Smooth muscle cell (in vitro differentiated cells): Measurements from ENCODE around the gene MICA. TPM values are rescaled to one million over a fixed set of nuclear protein-coding genes. Genes with fewer than 3 reads are reported as not detected.

Source experiments
- DNase-seq: peaks from one replicate; lab custom pipeline; 2025; ENCODE audit not compliant: unreplicated experiment; lab: John Stamatoyannopoulos, UW
- H2AFZ ChIP-seq: fragments of 200-600 bp; sonication (generic); 2 replicates; pipeline ENCODE4 v1.6.0; 2016; ENCODE audit warnings: antibody characterized with exemption, low read depth, mild to moderate bottlenecking
- H3F3A ChIP-seq: fragments of 200-600 bp; sonication (generic); 2 replicates; pipeline ENCODE4 v1.6.0; 2017; ENCODE audit warnings: antibody characterized with exemption, low read depth
- H3K27ac ChIP-seq: fragments of 200-600 bp; sonication (generic); 2 replicates; pipeline ENCODE4 v1.5.1; 2016; ENCODE audit warnings: low read depth, mild to moderate bottlenecking
- H3K27me3 ChIP-seq: fragments of 200-600 bp; sonication (generic); 2 replicates; pipeline ENCODE4 v1.6.1; 2016; ENCODE audit warnings: low read depth, mild to moderate bottlenecking
- H3K36me3 ChIP-seq: fragments of 200-600 bp; sonication (generic); 2 replicates; pipeline ENCODE4 v1.5.1; 2016; ENCODE audit warnings: low read depth
- H3K4me1 ChIP-seq: fragments of 200-600 bp; sonication (generic); 2 replicates; pipeline ENCODE4 v1.5.1; 2016; ENCODE audit warnings: low read depth
- H3K4me2 ChIP-seq: fragments of 200-600 bp; sonication (generic); 2 replicates; pipeline ENCODE4 v1.6.0; 2016; ENCODE audit warnings: mild to moderate bottlenecking
- H3K4me3 ChIP-seq: fragments of 200-600 bp; sonication (generic); 2 replicates; pipeline ENCODE4 v1.5.1; 2016; ENCODE audit warnings: mild to moderate bottlenecking
- H3K79me2 ChIP-seq: fragments of 200-600 bp; sonication (generic); 2 replicates; pipeline ENCODE4 v1.6.0; 2016; ENCODE audit warnings: low read depth, mild to moderate bottlenecking
- H3K9ac ChIP-seq: fragments of 200-600 bp; sonication (generic); 2 replicates; pipeline ENCODE4 v1.6.0; 2016; ENCODE audit warnings: low read depth
- H3K9me3 ChIP-seq: fragments of 200-600 bp; sonication (generic); replicated peaks from 2 replicates; pipeline ENCODE4 v1.5.1; 2016; ENCODE audit warnings: low read depth
- H4K20me1 ChIP-seq: fragments of 200-600 bp; sonication (generic); 2 replicates; pipeline ENCODE4 v1.6.0; 2016; ENCODE audit warnings: low read depth
- WGBS: methylation state at CpG from one replicate; pipeline ENCODE4 v1.1.7; 2016; ENCODE audit warnings: low lambda C conversion rate; 5-methylcytosine and 5-hydroxymethylcytosine counted together
- polyA plus RNA-seq: library from polyadenylated mRNA; unstranded; fragments of >200 nt; fragmentation: Nextera tagmentation; extraction: Ambion mirVana; gene quantifications from 2 replicates; pipeline ENCODE4 v1.2.1, GENCODE V29; 2016
- total RNA-seq: library from RNA; depleted of rRNA; stranded (reverse); fragments of >200 nt; gene quantifications from 2 replicates; pipeline ENCODE4 v1.2.3, GENCODE V29; 2014
- TF ChIP-seq, protein P1 (sequence below): fragments of 200-600 bp; sonication (generic); IDR thresholded peaks from 2 replicates; pipeline ENCODE4 v1.5.1; 2017; ENCODE audit warnings: borderline replicate concordance, mild to moderate bottlenecking, antibody characterized with exemption; ENCODE audit not compliant: insufficient read depth, poor library complexity, severe bottlenecking

The MICA gene
- 45.8 and 54.2 TPM in 2 replicates for total RNA-seq
- polyA plus RNA-seq, result 60.8 and 61.5 TPM in 2 replicates

DNA sequence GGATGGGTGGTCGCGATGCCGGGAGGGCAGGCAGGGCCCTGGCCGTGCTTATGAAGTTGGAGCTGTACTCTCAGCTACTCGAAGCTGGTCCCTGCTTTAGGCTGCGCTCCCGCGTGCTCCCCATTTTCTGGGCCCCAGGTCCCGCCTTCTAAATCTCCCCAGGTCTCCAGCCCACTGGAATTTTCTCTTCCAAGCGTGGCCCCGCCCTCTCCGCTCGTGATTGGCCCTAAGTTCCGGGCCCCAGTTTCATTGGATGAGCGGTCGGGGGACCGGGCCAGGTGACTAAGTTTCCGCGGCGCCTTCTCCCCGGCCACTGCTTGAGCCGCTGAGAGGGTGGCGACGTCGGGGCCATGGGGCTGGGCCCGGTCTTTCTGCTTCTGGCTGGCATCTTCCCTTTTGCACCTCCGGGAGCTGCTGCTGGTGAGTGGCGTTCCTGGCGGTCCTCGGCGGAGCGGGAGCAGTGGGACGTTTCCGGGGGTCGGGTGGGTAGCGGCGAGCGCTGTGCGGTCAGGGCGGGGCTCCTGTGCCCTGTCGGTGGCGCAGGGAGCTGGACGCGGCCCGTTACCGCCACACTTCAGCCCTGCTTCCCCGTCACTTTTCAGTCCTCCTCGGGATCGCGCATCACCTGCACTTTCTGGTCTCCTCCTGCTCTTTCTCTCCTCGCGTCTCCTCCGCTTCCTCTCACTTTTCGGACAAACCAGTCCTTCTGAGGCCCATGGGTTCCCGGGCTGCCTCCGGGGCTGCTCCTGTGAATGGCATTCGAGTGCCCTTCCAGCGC lies at the start of gene MICA:
Gene MICA (plus strand): TSS at position 313 of the 778 bp plus-strand sequence. CDS start 38 bp downstream, at position 351.
- peak; percentile 70 for DNase-seq
- Histone ChIP-seq H3F3A (peaks cover 19% of the 10 kb centered on the region), H3K4me3 (peak within 1 kb of the TSS; percentile 84), H3K4me1 (peaks cover 18% of the 10 kb centered on the region), H3K27me3 (no peaks in the 10 kb centered on the region), H3K27ac (peak within 1 kb of the TSS; percentile 87), H2AFZ (peak within 1 kb of the TSS; percentile 74), H3K4me2 (peak within 1 kb of the TSS; percentile 97), H3K79me2 (peaks cover 53% of the 10 kb centered on the region), H4K20me1 (peaks cover 57% of the 10 kb centered on the region), H3K36me3 (no peaks in the 10 kb centered on the region), H3K9ac (peak within 1 kb of the TSS; percentile 65), H3K9me3 (no peaks in the 10 kb centered on the region)
- WGBS, result under 1% methylated on average over 48 of the region's 58 CpGs
- TF ChIP-seq, protein P1, sequence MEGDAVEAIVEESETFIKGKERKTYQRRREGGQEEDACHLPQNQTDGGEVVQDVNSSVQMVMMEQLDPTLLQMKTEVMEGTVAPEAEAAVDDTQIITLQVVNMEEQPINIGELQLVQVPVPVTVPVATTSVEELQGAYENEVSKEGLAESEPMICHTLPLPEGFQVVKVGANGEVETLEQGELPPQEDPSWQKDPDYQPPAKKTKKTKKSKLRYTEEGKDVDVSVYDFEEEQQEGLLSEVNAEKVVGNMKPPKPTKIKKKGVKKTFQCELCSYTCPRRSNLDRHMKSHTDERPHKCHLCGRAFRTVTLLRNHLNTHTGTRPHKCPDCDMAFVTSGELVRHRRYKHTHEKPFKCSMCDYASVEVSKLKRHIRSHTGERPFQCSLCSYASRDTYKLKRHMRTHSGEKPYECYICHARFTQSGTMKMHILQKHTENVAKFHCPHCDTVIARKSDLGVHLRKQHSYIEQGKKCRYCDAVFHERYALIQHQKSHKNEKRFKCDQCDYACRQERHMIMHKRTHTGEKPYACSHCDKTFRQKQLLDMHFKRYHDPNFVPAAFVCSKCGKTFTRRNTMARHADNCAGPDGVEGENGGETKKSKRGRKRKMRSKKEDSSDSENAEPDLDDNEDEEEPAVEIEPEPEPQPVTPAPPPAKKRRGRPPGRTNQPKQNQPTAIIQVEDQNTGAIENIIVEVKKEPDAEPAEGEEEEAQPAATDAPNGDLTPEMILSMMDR, result no peak

DNA sequence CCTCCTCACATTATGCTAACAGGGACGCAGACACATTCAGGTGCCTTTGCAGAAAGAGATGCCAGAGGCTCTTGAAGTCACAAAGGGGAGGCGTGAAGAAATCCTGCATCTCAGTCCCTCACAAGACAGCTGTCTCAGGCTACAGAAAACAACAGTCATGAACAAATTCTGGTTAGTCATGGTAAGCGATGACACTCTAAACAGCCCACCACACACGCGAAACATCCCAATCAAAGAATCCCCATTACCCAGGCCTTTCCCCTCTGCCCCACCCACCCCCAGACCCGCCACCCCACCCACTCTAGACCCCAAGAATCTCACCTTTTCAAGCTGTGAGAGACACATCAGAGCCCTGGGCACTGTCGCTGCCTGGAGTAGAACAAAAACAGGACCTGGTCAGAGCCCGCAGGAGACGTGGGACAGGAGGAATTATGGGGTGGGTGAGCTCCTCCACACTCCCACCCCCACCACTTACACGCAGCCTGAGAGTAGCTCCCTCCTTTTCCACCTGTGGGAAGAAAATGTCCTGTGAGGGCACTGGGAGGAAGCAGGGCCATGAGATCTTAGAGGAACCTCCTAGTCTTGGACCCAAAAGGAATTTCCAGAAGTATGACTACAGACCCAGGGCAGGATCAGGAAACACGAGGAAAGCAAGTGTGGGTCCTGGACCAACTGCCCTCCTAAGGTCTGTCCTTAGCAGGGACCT lies 49.1 kb upstream of the MICA start:
- no peak overlapping the region for H3K4me3 ChIP-seq

DNA sequence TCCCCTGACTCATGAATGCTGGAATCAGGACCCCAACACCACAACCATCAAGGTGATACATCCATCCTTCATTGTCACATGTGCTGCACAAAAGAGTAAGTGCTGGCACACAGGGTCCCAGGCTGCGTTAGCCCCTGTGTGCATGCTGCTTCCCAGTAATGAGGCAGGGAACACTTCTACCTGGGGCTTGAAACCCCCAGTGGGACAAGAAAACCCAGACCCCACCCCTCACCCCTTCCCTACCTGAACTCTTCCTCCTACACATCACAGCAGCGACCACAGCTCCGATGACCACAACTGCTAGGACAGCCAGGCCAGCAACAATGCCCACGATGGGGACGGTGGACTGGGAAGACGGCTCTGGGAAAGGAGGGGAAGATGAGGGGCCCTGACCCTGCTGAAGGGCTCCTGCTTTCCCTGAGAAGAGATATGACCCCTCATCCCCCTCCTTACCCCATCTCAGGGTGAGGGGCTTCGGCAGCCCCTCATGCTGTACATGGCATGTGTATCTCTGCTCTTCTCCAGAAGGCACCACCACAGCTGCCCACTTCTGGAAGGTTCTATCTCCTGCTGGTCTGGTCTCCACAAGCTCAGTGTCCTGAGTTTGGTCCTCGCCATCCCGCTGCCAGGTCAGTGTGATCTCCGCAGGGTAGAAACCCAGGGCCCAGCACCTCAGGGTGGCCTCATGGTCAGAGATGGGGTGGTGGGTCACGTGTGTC lies 48.4 kb upstream of the MICA start:
- TF ChIP-seq, protein P1, result no peak
- WGBS, result 82% methylated on average over 10 of the region's 11 CpGs
- Histone ChIP-seq H3K9ac (no peak overlapping the region), H3K27me3 (peaks cover 25% of the 10 kb centered on the region), H3K4me1 (no peaks in the 10 kb centered on the region), H3K4me3 (no peak overlapping the region), H3K4me2 (peak overlapping the region; percentile 53), H3K36me3 (no peaks in the 10 kb centered on the region), H3K79me2 (no peaks in the 10 kb centered on the region), H2AFZ (no peak overlapping the region), H3K9me3 (no peaks in the 10 kb centered on the region), H3K27ac (no peak overlapping the region), H4K20me1 (peaks cover 10% of the 10 kb centered on the region), H3F3A (no peaks in the 10 kb centered on the region)
- DNase-seq, result no peak

More for the DNA sequence above, 49.1 kb upstream of the MICA start:
- 83% methylated on average over 11 of the region's 11 CpGs for WGBS
- no peak overlapping the region for H3K27ac ChIP-seq
- H3K4me2 ChIP-seq, result no peak overlapping the region
- H3K4me1 ChIP-seq, result no peaks in the 10 kb centered on the region
- H3K79me2 ChIP-seq, result no peaks in the 10 kb centered on the region
- H3K9ac ChIP-seq, result no peak overlapping the region
- H3K27me3 ChIP-seq, result peaks cover 18% of the 10 kb centered on the region
- peaks cover 10% of the 10 kb centered on the region for H4K20me1 ChIP-seq
- no peak overlapping the region for H2AFZ ChIP-seq
- H3K9me3 ChIP-seq, result no peaks in the 10 kb centered on the region
- DNase-seq, result no peak
- H3F3A ChIP-seq, result no peaks in the 10 kb centered on the region
- TF ChIP-seq, protein P1, result no peak
- no peaks in the 10 kb centered on the region for H3K36me3 ChIP-seq
